GM23338 (cell line): ENCODE data around the gene CFDP1.

ENCODE experiments used
- CTCF ChIP-seq, 2 experiments: fragments of 200-600 bp in 1 of 2; sonication (generic) in 1 of 2; conservative IDR thresholded peaks; 2 replicates each; pipeline versions ENCODE4 v1.5.1 to v1.6.1; 2016 to 2017; ENCODE audit warnings: antibody characterized with exemption in 2 of 2, low read depth in 2 of 2, mild to moderate bottlenecking in 2 of 2, moderate library complexity in 1 of 2
- EZH2 ChIP-seq: fragments of 200-600 bp; sonication (generic); IDR thresholded peaks from one replicate; pipeline ENCODE4 v1.8.0; 2017; ENCODE audit warnings: antibody characterized with exemption, mild to moderate bottlenecking, low read depth; ENCODE audit not compliant: unreplicated experiment
- EZH2phosphoT487 ChIP-seq: fragments of 200-600 bp; sonication (generic); IDR thresholded peaks from one replicate; pipeline ENCODE4 v1.8.1; 2018; ENCODE audit warnings: antibody characterized with exemption; ENCODE audit not compliant: unreplicated experiment
- JUNB ChIP-seq: IDR thresholded peaks from one replicate; pipeline ENCODE4 v1.6.1; 2016; ENCODE audit warnings: antibody characterized with exemption; ENCODE audit not compliant: unreplicated experiment
- NANOG ChIP-seq: IDR thresholded peaks from 2 replicates; pipeline ENCODE4 v1.6.1; 2016; ENCODE audit warnings: antibody characterized with exemption, borderline replicate concordance
- POLR2AphosphoS5 ChIP-seq: IDR thresholded peaks from 2 replicates; pipeline ENCODE4 v1.6.1; 2016; ENCODE audit warnings: antibody characterized with exemption, low read depth
- REST ChIP-seq: IDR thresholded peaks from one replicate; pipeline ENCODE4 v1.6.1; 2018; ENCODE audit warnings: antibody characterized with exemption; ENCODE audit not compliant: unreplicated experiment
- STAT1 ChIP-seq: IDR thresholded peaks from one replicate; pipeline ENCODE4 v1.6.1; 2016; ENCODE audit warnings: antibody characterized with exemption; ENCODE audit not compliant: unreplicated experiment

GRCh38 chr16:75308011-75308410 lies 125.3 kb downstream of the CFDP1 start:
- no peak for TF ChIP-seq CTCF (conservative IDR thresholded peaks at IDR 0.05; ENCODE audit: low read depth in 2 of 2)
- TF ChIP-seq POLR2AphosphoS5, result no peak
- no peak for TF ChIP-seq REST
- TF ChIP-seq EZH2, result no peak
- no peak for TF ChIP-seq JUNB
- TF ChIP-seq NANOG, result no peak
- no peak for TF ChIP-seq EZH2phosphoT487
- TF ChIP-seq STAT1, result no peak
